Activated CD4-positive, alpha-beta T cell treated with anti-CD3 and anti-CD28 coated beads for 48 hours (primary cell): ENCODE measurements around the gene TCF20.

ENCODE experiments used
- DNase-seq: peaks from one replicate; pipeline ENCODE4 v3.0.0-alpha.2; 2020

Gene TCF20

DNA sequence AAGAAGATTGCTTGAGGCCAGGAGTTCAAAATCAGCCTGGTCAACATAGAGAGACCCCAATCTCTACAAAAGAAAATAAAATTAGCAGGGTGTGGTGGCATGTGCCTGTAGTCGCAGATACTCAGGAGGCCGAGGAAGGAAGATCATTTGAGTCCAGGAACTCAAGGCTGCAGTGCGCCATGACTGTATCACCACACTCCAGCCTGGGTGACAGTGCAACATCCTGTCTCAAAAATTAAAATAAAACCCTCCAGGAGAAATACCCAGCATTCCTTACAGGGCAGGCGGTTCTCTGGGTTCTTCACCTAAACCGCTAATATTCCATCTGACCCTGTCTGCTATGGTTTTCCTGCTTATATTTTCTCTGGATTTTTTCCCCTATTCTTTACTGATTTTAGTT is 13.5 kb downstream of the TCF20 start:
- no peak for DNase-seq

GRCh38 chr22:42256220-42256619 is 14.2 kb downstream of the TCF20 start:
- DNase-seq: no peak

DNA sequence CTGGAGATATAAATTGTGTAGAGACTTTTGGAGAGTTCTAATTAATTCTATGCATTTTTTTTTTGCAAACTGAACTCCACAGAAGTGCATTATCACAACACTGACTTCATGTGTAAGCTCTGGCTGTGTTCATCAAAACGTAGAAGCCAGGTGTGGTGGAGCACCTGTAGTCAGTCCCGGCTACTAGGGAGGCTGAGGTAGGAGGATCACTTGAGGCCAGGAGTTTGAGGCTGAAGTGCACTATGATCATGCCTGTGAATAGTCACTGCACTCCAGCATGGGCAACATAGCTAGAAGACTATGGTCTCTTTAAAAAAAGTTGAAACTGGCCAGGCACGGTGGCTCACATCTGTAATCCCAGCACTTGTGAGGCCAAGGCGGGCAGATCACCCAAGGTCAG is 20.6 kb downstream of the TCF20 start:
- DNase-seq: no peak

DNA sequence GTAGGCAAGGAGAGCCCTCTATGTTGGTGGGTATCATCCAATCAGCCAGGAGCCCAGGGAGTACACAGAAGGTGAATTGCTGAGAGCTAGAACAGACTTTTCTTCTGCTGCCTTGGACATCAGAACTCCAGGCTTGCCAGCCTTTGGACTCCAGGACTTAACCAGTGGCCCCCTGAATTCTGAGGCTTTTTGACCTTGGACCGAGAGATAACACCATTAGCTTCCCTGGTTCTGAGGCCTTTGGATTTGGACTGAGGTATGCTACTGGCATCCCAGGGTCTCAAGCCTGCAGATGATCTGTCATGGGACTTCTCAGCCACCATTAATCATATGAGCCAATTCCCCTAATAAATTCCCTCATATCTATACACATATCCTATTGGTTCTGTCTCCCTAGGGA is 21.5 kb downstream of the TCF20 start:
- no peak for DNase-seq

DNA sequence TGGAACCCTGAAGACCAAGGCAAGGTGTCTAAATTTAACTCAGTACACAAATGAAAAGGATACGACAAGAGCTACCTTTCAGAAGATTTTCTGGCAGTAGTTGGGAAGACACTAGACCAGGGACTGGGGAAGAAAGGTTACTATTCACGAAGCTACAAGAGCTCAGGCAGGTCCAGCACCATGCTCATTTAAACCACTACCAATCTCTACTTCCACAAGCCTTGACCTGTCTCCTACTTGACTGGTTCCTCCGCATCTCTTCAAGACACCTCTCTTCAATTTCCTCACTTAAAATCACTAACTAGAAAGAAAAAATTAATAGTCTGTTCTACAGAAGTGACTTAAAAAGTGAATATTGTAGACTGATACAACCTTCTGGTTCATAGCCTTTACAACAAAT is 22.9 kb downstream of the TCF20 start:
- no peak for DNase-seq

- no peak for DNase-seq
Observed at GRCh38 chr22:42243802-42244060, 26.7 kb downstream of the TCF20 start.

DNA sequence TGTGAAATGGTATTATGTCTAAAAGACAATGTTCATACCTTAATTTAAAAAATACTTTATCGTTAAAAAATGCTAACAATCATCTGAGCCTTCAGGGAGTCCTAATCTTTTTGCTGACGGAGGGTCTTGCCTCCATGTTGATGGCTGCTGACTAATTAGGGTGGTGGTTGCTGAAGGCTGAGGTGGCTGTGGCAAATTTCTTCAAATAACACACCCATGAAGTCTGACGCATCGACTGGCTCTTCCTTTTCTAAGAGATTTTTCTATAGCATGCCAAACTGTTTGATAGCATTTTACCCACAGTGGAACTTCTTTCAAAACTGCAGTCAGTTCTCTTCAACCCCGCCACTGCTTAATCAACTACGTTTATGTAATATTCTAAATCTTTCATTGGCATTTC is 33.6 kb downstream of the TCF20 start:
- DNase-seq: no peak

- DNase-seq: no peak
Observed at GRCh38 chr22:42236268-42236667, 34.2 kb downstream of the TCF20 start.

- no peak for DNase-seq
Observed at GRCh38 chr22:42233879-42234278, 36.6 kb downstream of the TCF20 start.

DNA sequence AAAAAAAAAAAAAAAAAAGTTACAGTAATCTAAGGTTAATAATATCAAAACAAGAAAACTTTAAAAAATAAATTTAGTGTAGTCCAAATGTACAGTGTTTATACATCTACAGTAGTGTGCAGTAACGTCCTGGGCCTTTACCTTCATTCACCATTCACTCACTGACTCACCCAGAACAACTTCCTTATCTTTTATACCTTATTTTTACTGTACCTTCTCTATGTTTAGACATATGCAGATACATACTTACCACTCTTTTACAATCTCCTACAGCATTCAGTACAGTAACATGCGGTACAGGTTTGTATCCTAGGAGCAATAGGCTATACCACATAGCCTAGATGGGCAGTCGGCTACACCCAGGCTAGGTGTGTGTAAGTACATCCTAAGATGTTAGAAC is 38.5 kb downstream of the TCF20 start:
- no peak for DNase-seq

- DNase-seq: no peak
Observed at GRCh38 chr22:42229455-42230149, 40.9 kb downstream of the TCF20 start.

- no peak for DNase-seq
Observed at GRCh38 chr22:42228483-42228882, 42.0 kb downstream of the TCF20 start.

GRCh38 chr22:42227435-42227834 is 43.0 kb downstream of the TCF20 start:
- no peak for DNase-seq

DNA sequence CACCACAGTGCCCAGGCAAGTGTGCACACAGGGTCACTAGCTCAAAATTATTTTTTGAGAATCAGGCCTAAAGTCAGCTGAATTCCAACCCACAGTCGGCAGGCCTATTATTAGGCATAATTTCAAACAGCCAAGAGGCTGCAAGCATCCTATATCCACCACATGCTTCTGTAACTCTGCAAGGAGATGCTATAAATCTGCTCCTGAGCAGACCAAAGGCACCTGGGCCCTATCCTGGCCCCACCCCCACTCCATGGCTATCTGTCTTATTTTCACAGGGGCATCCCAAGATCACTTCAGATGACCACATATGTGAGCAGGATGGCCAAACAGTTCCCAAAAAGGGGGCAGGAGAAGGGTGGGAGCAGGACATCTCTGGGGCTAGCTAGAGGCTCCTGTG is 44.6 kb downstream of the TCF20 start:
- no peak for DNase-seq

DNA sequence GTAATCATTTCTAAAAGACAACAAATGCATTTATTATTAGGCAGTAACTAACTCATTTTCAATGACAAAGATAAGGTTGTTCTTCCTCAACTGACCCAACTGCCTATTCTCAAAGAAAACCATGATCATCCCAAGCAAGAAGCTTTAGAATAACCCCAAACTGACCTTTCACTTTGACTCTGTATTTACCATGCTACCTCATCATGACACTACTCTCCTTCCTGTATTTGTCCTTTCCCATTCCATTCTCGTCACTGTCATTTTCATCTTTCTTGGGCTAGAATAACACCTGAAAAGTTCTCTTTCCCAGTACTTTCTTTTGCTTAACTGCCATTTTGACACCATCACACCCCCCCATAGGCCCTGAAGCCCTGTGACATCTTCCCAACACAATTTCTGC is 48.3 kb downstream of the TCF20 start:
- DNase-seq: no peak
